Measurements from ENCODE around the gene OR2G3. TPM values are rescaled to one million over a fixed set of nuclear protein-coding genes. Genes with fewer than 3 reads are reported as not detected.

Gene OR2G3
- total RNA-seq, 2 donors from 2014 or later = not detected

GRCh38 chr1:247642742-247643141 lies 37.4 kb downstream of the OR2G3 start:
- Mint-ChIP-seq H3K4me1 (no peaks in the 10 kb centered on the region), H3K27me3 (peaks cover 41% of the 10 kb centered on the region), H3K9me3 (no peaks in the 10 kb centered on the region), H3K27ac (no peak overlapping the region), H3K36me3 (ENCODE audit: low read depth) (no peaks in the 10 kb centered on the region), H3K4me3 (no peak overlapping the region)
- ATAC-seq (replicated peaks) = no peak

DNA sequence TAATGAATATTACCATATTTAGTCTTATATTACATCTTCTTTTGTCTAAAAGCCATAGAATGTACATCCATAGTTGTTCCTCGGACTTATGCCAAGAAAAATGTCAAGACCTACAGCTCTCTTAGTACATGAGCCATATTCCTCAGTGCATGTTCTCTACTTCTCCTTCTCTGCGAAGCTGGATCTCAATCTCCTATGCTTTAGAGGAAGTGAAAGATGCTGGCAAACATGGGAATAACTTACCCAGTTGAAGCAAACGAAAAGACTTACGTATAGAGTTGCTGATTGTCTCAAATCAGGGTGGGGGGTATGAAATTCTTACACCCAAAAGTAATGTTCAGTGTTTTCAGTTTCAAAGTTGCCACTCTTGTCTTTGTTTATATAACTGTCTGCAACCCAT lies 41.5 kb downstream of the OR2G3 start:
- peaks cover 12% of the 10 kb centered on the region for H3K27me3 Mint-ChIP-seq
- ATAC-seq (replicated peaks) = no peak
- H3K9me3 Mint-ChIP-seq = no peaks in the 10 kb centered on the region
- no peak overlapping the region for H3K27ac Mint-ChIP-seq
- no peak overlapping the region for H3K4me3 Mint-ChIP-seq
- no peaks in the 10 kb centered on the region for H3K36me3 Mint-ChIP-seq (ENCODE audit: low read depth)
- H3K4me1 Mint-ChIP-seq = no peaks in the 10 kb centered on the region

DNA sequence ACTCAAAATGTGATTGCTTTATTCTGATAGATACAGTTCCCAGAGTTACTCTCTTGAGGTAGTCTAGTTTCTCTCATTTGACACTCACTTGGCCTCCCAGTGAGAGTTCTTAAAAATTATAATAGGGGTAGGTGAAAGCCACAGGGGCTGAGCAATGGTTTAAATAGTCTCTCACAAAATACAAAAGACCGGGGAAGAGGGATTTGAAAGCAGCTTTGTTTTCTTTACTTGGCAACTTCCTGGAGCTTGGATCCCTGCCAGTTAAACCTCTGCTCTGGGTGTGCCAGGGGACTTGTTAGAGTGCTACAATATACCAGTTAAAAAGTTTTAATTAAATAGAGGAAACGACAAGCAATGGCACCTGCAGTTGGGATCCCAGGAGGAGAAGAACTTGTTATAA lies 42.5 kb downstream of the OR2G3 start:
- no peaks in the 10 kb centered on the region for H3K4me1 Mint-ChIP-seq
- H3K27ac Mint-ChIP-seq = no peak overlapping the region
- H3K36me3 Mint-ChIP-seq (ENCODE audit: low read depth) = no peaks in the 10 kb centered on the region
- H3K27me3 Mint-ChIP-seq = peaks cover 12% of the 10 kb centered on the region
- H3K9me3 Mint-ChIP-seq = no peaks in the 10 kb centered on the region
- no peak overlapping the region for H3K4me3 Mint-ChIP-seq
- ATAC-seq (replicated peaks) = no peak

DNA sequence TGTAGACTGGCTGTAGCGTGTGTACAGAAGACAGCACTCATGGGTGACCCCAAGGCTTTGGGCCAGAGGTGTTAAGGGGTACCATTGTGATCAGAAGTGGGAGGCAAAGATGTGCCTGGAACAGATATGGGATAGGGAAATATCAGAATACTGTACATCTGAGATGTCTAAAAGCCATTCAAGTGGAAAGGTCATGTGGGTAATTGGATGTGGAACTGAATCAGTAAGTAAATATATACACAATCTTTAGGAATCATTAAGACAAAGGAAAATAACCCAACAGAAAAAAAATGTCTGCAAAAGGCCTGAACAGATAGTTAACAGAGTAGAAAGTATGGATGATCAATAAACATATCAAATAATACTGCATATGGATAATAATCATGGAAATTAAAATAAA lies 47.7 kb downstream of the OR2G3 start:
- Mint-ChIP-seq H3K27me3 (peaks cover 3% of the 10 kb centered on the region), H3K4me3 (no peak overlapping the region), H3K36me3 (ENCODE audit: low read depth) (no peaks in the 10 kb centered on the region), H3K4me1 (no peaks in the 10 kb centered on the region), H3K9me3 (no peaks in the 10 kb centered on the region), H3K27ac (no peak overlapping the region)
- no peak for ATAC-seq (replicated peaks)

Other genes with a start within 250 kb of the OR2G3 start
- gene NLRP3, start 189.4 kb upstream of the OR2G3 start, total RNA-seq = 1 to 10 TPM in 1 of 2 donors, under 1 TPM in 1; 0.50 to 6.6 TPM
- not detected for gene OR2B11, start 147.5 kb upstream of the OR2G3 start, total RNA-seq
- not detected for gene OR2C3, start 69.1 kb upstream of the OR2G3 start, total RNA-seq
- gene GCSAML, start 56.5 kb upstream of the OR2G3 start, total RNA-seq = 1 to 10 TPM in 1 of 2 donors, not detected in 1; 1.1 TPM
- gene OR2G2, start 17.2 kb upstream of the OR2G3 start, total RNA-seq = not detected
- not detected for gene OR13G1, start 74.2 kb downstream of the OR2G3 start, total RNA-seq
- gene OR6F1, start 111.1 kb downstream of the OR2G3 start, total RNA-seq = not detected
- gene OR14K1, start 133.0 kb downstream of the OR2G3 start, total RNA-seq = not detected
- not detected for gene OR14A2, start 142.6 kb downstream of the OR2G3 start, total RNA-seq
- not detected for gene OR1C1, start 155.0 kb downstream of the OR2G3 start, total RNA-seq
- gene OR14A16, start 218.5 kb downstream of the OR2G3 start, total RNA-seq = not detected
- gene OR11L1, start 236.3 kb downstream of the OR2G3 start, total RNA-seq = not detected

Data from activated T-helper 17 cell treated with anti-CD3 and anti-CD28 coated beads, Interleukin-2, amount 50 U/mL, for 72 hours (primary cell).